ENCODE results near the gene SLC7A5.

DNA sequence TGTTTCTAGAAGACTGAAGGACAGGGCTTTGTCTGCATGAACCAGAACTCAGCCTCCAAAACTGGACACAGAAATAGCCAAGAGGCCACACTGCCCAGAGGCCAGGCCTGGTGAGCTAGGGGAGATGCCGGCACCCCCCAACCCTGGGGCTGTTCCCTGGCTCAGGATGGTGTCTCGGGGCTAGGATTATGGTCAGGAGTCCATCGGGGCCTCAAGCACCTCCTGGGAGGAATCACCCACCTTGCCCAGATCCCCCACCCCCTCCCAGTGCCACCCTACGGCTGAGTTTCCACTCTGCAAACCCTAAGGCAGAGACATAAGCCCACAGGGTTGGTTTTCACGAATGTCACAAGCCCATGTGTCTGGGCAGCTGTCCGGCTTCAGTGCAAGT lies 37.2 kb downstream of the SLC7A5 start:
- no peak for TF ChIP-seq RAD21 (CRISPR knock-in tag; IDR thresholded peaks at IDR 0.05)
- TF ChIP-seq TRIM24 (CRISPR knock-in tag; IDR thresholded peaks at IDR 0.05) = no peak
- TF ChIP-seq, protein P1, sequence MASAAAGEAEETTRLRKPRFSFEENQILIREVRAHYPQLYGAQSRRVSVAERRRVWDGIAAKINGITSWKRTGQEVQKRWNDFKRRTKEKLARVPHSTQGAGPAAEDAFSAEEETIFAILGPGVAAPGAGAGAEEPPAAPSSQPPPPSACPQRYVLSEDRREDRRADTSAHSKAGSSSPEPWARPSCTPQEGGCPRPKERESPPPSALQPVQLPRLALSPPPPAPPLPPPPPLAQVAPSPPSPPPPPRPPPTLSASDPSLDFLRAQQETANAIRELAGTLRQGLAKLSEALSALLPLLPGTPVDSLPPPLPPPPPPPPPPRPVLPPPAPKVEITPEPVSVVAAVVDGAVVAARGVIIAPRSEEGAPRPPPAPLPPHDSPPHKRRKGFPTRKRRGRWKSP (CRISPR knock-in tag; IDR thresholded peaks at IDR 0.05) = no peak
- TF ChIP-seq, protein P2, sequence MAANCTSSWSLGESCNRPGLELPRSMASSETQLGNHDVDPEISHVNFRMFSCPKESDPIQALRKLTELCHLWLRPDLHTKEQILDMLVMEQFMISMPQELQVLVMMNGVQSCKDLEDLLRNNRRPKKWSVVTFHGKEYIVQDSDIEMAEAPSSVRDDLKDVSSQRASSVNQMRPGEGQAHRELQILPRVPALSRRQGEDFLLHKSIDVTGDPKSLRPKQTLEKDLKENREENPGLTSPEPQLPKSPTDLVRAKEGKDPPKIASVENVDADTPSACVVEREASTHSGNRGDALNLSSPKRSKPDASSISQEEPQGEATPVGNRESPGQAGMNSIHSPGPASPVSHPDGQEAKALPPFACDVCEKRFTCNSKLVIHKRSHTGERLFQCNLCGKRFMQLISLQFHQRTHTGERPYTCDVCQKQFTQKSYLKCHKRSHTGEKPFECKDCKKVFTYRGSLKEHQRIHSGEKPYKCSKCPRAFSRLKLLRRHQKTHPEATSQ (CRISPR knock-in tag; IDR thresholded peaks at IDR 0.05; ENCODE audit: borderline replicate concordance) = no peak
- no peak for TF ChIP-seq PLRG1 (conservative IDR thresholded peaks at IDR 0.05)
- TF ChIP-seq SP1 (IDR thresholded peaks at IDR 0.05) = no peak
- TF ChIP-seq SP1 (CRISPR knock-in tag; IDR thresholded peaks at IDR 0.05) = no peak
